ENCODE measurements around the gene HJURP. TPM values are rescaled to one million over a fixed set of nuclear protein-coding genes. Genes with fewer than 3 reads are reported as not detected.

The HJURP gene, protein sequence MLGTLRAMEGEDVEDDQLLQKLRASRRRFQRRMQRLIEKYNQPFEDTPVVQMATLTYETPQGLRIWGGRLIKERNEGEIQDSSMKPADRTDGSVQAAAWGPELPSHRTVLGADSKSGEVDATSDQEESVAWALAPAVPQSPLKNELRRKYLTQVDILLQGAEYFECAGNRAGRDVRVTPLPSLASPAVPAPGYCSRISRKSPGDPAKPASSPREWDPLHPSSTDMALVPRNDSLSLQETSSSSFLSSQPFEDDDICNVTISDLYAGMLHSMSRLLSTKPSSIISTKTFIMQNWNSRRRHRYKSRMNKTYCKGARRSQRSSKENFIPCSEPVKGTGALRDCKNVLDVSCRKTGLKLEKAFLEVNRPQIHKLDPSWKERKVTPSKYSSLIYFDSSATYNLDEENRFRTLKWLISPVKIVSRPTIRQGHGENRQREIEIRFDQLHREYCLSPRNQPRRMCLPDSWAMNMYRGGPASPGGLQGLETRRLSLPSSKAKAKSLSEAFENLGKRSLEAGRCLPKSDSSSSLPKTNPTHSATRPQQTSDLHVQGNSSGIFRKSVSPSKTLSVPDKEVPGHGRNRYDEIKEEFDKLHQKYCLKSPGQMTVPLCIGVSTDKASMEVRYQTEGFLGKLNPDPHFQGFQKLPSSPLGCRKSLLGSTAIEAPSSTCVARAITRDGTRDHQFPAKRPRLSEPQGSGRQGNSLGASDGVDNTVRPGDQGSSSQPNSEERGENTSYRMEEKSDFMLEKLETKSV
- polyA plus RNA-seq (2012; rRNA removed): 13.2 and 16.5 TPM in 2 replicates
- polyA plus RNA-seq (2012; cell fraction: cytosol; rRNA removed): 7.6 and 9.8 TPM in 2 replicates
- polyA plus RNA-seq (2012; cell fraction: nucleus; rRNA removed): 45.0 and 52.3 TPM in 2 replicates

DNA sequence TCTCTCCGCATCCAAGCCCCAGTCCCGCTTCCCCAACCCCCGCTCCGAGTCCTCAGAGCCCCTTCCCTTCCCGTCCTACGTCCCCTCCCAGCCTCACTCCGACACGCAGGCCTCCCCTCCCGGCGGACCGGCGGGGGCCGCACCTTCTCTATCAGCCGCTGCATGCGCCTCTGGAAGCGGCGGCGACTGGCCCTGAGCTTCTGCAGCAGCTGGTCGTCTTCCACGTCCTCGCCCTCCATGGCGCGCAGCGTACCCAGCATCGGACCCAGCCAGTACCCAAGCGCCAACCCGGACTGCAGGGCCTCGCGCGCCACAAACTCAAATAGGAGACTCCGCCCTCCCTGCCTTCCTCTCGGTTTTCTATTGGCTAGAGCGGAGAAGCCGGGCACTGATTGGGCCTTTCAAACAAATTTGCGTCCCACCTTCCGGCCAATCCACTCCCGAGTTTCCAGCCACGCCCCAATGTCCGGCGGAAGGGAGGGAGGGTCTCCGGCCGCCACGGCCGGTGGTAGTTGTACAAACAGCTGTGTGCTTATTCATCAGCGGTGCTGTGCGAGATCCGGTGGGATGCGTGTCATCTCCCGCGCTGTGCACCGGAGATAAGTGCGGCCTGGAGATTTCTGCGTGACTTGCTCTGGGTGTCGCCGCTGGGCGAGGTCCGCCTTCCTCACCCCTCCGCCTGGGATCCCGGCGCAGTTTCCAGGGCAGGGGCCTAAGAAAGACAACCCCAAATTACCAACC is at the start of gene HJURP:
Gene HJURP (minus strand): TSS at position 295 of the 741 bp plus-strand sequence. CDS start 35 bp downstream, at position 260.
- 2% methylated on average over 51 of the region's 60 CpGs for WGBS (ENCODE audit: low lambda C conversion rate)
- Histone ChIP-seq H3F3A (replicated peaks; ENCODE audit: insufficient read depth) (peaks cover 3% of the 10 kb centered on the region), H3K4me1 (ENCODE audit: control insufficient read depth in 1 of 2, insufficient read depth in 2 of 2, low read depth in 1 of 2, low read length in 1 of 2) (peaks cover 11 to 20% of the 10 kb centered on the region in 2 experiments; a peak in 2 of 4 replicates), H2AFZ (ENCODE audit: low read depth) (peak within 1 kb of the TSS; percentile 99), H4K20me1 (ENCODE audit: insufficient read depth) (peaks cover 19% of the 10 kb centered on the region; the same call in 1 of the 2 replicates), H3K79me2 (ENCODE audit: insufficient read depth) (peaks cover 50% of the 10 kb centered on the region), H3K27me3 (ENCODE audit: insufficient read depth) (no peaks in the 10 kb centered on the region), H3K27ac (ENCODE audit: low read depth in 2 of 2, low read length in 1 of 2) (peak within 1 kb of the TSS; percentile 63 to 86), H3K36me3 (replicated peaks in 1 of 2; ENCODE audit: control insufficient read depth in 1 of 2, insufficient read depth in 2 of 2, low read length in 1 of 2) (peaks cover 10 to 21% of the 10 kb centered on the region in 2 experiments), H3K9ac (peak within 1 kb of the TSS; percentile 88), H3K4me2 (peak within 1 kb of the TSS; percentile 96), H3K9me2 (no peaks in the 10 kb centered on the region), H3K4me3 (ENCODE audit: low read depth in 2 of 2, low read length in 1 of 2) (peak within 1 kb of the TSS; percentile 92 to 93), H3K9me3 (no peaks in the 10 kb centered on the region)
- CTCF ChIA-PET: interaction anchor here (0.7 to 1.5 kb wide), 2 partner anchors 10 to 20 kb away, joined by 3 read pairs; no protein-coding TSS in a partner anchor
- POLR2A ChIA-PET: interaction anchor here (0.7 kb wide), 3 partner anchors 13 to 1304 kb away, joined by 3 read pairs; no protein-coding TSS in a partner anchor
- peak; percentile 99 for DNase-seq
- TF ChIP-seq MEF2A (IDR thresholded peaks at IDR 0.05; ENCODE audit: borderline replicate concordance, low read depth) (no peak), EZH2phosphoT487 (IDR thresholded peaks at IDR 0.05; ENCODE audit: borderline replicate concordance, low read depth) (no peak), NRF1 (IDR thresholded peaks at IDR 0.05; ENCODE audit: low read depth, low read length) (no peak), YY1 (IDR thresholded peaks at IDR 0.05; ENCODE audit: low read depth) (0 out of 2 replicates have a peak, but pooled peaks have one; percentile 41), TCF12 (IDR thresholded peaks at IDR 0.05) (peak; percentile 29; the same call in 1 of the 2 replicates), RFX5 (IDR thresholded peaks at IDR 0.05; ENCODE audit: low read length) (0 out of 2 replicates have a peak, but pooled peaks have one; percentile 52), GABPA (IDR thresholded peaks at IDR 0.05; ENCODE audit: low read depth) (peak; percentile 82), RAD21 (IDR thresholded peaks at IDR 0.05; ENCODE audit: low read length) (no peak), EP300 (IDR thresholded peaks at IDR 0.05; ENCODE audit: borderline replicate concordance in 1 of 2, low read depth in 1 of 2, low read length in 1 of 2) (peak; percentile 12 to 27; a peak in 1 of 4 replicates), ELF1 (IDR thresholded peaks at IDR 0.05) (no peak), JUND (IDR thresholded peaks at IDR 0.05) (no peak), TEAD4 (IDR thresholded peaks at IDR 0.05; ENCODE audit: borderline replicate concordance, insufficient read depth) (no peak), FOXJ3 (CRISPR knock-in tag; IDR thresholded peaks at IDR 0.05) (no peak), RXRA (IDR thresholded peaks at IDR 0.05; ENCODE audit: borderline replicate concordance, low read depth) (no peak), MXI1 (IDR thresholded peaks at IDR 0.05; ENCODE audit: low read depth, low read length) (peak; percentile 94), POLR2AphosphoS5 (IDR thresholded peaks at IDR 0.05; ENCODE audit: low read depth, low read length) (peak; percentile 89), RCOR1 (IDR thresholded peaks at IDR 0.05; ENCODE audit: low read length) (no peak), SIN3A (IDR thresholded peaks at IDR 0.05; ENCODE audit: borderline replicate concordance, low read depth, low read length) (peak; percentile 98; the same call in 1 of the 2 replicates), GATA2 (CRISPR knock-in tag; IDR thresholded peaks at IDR 0.05) (no peak), FOSL2 (IDR thresholded peaks at IDR 0.05; ENCODE audit: borderline replicate concordance, low read depth) (no peak), TAF1 (IDR thresholded peaks at IDR 0.05; ENCODE audit: borderline replicate concordance, low read depth, low read length) (peak; percentile 87)
- TF ChIP-seq, protein P1, sequence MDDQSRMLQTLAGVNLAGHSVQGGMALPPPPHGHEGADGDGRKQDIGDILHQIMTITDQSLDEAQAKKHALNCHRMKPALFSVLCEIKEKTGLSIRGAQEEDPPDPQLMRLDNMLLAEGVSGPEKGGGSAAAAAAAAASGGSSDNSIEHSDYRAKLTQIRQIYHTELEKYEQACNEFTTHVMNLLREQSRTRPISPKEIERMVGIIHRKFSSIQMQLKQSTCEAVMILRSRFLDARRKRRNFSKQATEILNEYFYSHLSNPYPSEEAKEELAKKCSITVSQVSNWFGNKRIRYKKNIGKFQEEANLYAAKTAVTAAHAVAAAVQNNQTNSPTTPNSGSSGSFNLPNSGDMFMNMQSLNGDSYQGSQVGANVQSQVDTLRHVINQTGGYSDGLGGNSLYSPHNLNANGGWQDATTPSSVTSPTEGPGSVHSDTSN (IDR thresholded peaks at IDR 0.05): no peak
- TF ChIP-seq, protein P2, sequence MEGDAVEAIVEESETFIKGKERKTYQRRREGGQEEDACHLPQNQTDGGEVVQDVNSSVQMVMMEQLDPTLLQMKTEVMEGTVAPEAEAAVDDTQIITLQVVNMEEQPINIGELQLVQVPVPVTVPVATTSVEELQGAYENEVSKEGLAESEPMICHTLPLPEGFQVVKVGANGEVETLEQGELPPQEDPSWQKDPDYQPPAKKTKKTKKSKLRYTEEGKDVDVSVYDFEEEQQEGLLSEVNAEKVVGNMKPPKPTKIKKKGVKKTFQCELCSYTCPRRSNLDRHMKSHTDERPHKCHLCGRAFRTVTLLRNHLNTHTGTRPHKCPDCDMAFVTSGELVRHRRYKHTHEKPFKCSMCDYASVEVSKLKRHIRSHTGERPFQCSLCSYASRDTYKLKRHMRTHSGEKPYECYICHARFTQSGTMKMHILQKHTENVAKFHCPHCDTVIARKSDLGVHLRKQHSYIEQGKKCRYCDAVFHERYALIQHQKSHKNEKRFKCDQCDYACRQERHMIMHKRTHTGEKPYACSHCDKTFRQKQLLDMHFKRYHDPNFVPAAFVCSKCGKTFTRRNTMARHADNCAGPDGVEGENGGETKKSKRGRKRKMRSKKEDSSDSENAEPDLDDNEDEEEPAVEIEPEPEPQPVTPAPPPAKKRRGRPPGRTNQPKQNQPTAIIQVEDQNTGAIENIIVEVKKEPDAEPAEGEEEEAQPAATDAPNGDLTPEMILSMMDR (IDR thresholded peaks at IDR 0.05): no peak
- TF ChIP-seq, protein P3, sequence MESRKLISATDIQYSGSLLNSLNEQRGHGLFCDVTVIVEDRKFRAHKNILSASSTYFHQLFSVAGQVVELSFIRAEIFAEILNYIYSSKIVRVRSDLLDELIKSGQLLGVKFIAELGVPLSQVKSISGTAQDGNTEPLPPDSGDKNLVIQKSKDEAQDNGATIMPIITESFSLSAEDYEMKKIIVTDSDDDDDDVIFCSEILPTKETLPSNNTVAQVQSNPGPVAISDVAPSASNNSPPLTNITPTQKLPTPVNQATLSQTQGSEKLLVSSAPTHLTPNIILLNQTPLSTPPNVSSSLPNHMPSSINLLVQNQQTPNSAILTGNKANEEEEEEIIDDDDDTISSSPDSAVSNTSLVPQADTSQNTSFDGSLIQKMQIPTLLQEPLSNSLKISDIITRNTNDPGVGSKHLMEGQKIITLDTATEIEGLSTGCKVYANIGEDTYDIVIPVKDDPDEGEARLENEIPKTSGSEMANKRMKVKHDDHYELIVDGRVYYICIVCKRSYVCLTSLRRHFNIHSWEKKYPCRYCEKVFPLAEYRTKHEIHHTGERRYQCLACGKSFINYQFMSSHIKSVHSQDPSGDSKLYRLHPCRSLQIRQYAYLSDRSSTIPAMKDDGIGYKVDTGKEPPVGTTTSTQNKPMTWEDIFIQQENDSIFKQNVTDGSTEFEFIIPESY (IDR thresholded peaks at IDR 0.05; ENCODE audit: borderline replicate concordance, low read depth): no peak
- TF ChIP-seq, protein P4, sequence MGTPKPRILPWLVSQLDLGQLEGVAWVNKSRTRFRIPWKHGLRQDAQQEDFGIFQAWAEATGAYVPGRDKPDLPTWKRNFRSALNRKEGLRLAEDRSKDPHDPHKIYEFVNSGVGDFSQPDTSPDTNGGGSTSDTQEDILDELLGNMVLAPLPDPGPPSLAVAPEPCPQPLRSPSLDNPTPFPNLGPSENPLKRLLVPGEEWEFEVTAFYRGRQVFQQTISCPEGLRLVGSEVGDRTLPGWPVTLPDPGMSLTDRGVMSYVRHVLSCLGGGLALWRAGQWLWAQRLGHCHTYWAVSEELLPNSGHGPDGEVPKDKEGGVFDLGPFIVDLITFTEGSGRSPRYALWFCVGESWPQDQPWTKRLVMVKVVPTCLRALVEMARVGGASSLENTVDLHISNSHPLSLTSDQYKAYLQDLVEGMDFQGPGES (IDR thresholded peaks at IDR 0.05; ENCODE audit: low read depth, low read length): peak; percentile 53

Measured in SK-N-SH (cell line).